ENCODE measurements around the gene FFAR3. TPM values are rescaled to one million over a fixed set of nuclear protein-coding genes. Genes with fewer than 3 reads are reported as not detected.
"Not testable (repeated sequence)": the region's sequence is repeated elsewhere in the genome, so short reads cannot be mapped to it uniquely, and the experiment has no call there.

Gene FFAR3
- total RNA-seq, 1 donor from 2014 or later = 0.29 TPM

- no peak for DNase-seq (ENCODE audit: low spot score)
These were observed 17.4 kb downstream of the FFAR3 start for GRCh38 chr19:35375505-35376307.

- DNase-seq (ENCODE audit: low spot score) = no peak
These were observed 19.4 kb downstream of the FFAR3 start for GRCh38 chr19:35377656-35378055.

DNA sequence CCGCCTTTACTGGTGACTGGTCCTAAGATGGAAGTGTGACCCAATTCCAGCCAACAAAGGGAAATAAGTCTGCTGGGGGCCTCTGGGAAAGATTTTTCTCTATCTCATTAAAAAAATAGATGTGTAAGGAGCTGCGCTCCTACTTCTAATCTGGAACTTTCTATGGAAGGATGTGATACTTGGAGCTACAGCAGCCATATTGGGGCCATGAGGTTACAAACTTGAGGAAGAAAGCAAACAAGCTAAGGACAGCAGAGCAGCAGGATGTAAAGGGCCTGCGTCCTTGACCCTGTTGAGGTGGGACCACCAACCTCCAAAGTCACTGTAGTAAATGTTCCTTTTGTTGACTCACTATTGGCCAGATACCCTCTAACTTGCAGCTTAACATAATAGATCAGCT, 20.1 kb downstream of the FFAR3 start:
- DNase-seq (ENCODE audit: low spot score) = no peak

- not testable (repeated sequence) for DNase-seq (ENCODE audit: low spot score)
These were observed 21.3 kb downstream of the FFAR3 start for GRCh38 chr19:35379545-35379944.

- DNase-seq (ENCODE audit: low spot score) = peak; percentile 37
These were observed 21.7 kb downstream of the FFAR3 start for GRCh38 chr19:35379992-35380391.

- no peak for DNase-seq (ENCODE audit: low spot score)
These were observed 22.3 kb downstream of the FFAR3 start for GRCh38 chr19:35380450-35381124.

DNA sequence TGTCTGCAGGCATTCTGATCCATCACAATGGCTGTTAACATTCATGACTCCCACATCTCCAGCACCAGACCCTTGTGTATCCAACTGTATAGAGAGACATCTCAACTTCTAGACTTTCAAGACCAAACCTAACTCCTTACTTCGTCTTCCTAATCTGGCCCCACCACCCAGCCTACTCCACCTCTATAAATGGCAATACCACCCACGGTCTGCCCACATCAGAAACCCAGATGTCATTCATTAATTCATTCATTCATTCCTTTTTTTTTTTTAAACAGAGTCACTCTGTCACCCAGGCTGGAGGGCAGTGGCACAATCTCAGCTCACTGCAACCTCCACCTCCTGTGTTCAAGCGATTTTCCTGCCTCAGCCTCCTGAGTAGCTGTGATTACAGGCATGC, 23.1 kb downstream of the FFAR3 start:
- no peak for DNase-seq (ENCODE audit: low spot score)

DNA sequence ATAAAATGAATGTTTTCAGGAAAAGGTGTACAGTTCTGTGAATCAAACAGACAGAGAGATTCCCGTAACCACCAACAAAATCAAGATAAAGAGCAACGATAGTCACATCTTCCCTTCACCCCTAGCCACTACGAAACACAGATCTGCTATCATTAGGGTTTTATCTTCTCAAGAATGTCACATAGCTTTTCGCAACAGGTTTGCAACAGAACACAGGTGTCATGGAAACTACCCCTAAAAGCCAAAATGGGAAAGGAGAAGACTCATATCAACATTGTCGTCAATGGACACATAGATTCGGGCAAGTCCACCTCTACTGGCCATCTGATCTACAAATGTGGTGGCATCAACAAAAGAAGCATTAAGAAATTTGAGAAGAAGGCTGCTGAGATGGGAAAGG, 23.7 kb downstream of the FFAR3 start:
- no peak for DNase-seq (ENCODE audit: low spot score)

DNA sequence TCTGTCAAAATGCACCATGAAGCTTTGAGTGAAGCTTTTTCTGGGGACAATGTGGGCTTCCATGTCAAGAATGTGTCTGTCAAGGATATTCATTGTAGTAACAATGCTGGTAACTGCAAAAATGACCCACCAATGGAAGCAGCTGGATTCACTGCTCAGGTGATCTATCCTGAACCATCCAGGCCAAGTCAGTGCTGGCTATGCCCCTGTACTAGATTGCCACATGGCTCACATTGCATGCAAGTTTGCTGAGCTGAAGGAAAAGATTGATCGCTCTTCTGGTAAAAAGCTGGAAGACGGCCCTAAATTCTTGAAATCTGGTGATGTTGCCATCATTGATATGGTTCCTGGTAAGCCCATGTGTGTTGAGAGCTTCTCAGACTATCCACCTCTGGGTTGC, 25.3 kb downstream of the FFAR3 start:
- no peak for DNase-seq (ENCODE audit: low spot score)

DNA sequence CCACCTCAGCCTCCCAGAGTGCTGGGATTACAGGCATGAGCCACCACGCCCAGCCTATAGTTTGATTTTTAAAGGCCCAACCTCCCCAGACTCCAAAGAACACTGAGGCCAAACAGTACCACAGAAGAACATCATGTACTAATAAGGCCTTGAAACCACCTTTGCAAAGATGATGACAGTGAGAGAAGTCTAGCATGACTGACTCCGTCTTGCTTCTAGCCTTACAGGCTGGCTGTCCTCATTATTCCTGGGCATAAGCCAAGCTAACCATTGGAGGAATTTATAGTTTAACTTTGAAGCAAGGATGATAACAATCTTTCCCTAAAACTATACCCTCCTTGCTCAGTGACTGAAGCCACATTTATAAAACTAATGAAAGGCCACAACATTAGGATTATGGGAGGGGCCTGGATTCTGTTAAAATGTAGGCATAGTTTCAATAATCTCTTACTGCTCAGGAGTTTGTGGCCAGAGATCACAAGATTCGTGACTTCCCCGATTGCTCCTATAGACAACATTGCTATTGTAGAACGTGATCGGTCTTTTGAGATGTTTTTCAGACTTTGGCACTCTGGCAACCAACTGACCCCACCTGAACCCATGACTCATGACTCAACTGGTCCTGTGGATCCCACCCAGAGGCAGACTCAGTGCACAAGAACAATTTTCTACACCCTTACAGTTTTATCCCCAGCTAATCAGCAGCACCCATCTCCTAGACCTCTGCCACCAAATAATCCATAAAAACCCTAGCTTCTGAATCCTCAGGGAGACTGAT, 30.2 kb downstream of the FFAR3 start:
- DNase-seq (ENCODE audit: low spot score) = no peak

DNA sequence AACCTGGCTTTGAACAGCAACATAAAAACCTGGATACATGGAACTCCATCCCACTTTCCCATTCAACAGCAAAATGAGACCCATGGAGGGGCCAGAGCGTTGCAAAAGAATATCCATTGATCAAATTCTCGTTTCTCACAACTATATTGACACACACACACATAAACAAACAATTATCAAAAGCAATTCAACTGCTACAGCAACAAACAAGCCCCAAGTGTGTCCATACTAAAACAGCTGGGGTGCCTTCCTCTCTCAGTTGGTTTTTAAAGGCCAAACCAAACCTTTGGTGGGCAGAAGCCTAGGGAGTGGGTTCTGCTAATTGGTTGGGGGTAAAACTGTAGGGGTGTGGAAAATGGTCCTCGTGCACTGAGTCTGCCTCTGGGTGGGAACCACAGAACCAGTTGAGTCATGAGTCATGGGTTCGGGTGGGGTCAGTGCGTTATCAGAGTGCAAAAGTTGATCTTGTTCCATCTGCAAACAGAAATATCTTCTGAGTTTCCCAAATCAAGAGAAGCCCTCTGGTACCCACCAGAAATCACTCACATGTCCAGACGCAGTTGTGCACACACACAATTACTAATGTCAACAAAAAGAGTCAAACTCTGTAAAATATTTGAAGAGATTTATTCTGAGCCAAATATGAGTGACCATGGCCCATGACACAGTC, 31.1 kb downstream of the FFAR3 start:
- no peak for DNase-seq (ENCODE audit: low spot score)

DNA sequence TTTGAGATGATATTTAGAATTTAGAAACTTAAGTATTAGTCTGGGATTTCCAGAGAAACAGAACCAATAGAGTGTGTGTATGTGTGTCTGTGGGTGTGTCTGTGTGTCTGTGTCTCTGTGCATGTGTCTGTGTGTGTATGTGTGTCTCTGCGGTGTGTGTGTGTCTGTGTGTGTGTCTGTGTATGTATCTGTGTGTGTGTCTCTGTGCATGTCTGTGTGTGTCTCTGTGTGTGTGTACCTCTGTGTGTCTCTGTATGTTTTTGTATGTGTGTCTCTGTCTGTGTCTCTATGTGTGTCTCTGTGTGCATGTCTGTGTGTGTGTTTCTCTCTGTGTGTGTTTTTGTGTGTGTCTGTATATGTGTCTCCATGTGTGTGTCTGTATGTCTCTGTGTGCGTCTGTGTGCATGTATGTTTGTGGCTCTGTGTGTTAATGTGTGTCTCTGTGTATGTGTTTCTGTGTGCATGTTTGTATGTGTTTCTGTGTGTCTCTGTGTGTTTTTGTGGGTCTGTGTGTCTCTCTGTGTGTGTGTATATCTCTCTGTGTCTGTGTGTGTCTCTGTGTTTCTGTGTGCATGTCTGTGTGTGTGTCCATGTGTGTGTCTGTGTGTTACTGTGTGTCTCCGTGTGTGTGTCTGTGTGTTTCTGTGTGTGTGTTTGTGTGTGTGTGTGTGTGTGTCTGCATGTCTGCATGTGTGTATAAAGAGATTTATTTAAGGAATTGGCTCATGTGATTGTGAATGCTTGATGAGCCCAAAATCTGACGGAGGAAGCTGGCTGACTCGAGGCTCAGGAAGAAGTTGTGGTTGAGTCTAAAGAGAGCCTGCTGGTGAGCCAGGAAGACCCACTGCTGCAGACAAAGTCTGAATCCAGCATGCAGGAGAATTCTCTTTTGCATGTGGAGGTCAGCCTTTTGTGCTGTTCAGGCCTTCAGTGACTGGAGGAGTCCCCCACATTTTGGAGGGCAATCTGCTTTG, 34.8 kb downstream of the FFAR3 start:
- no peak for DNase-seq (ENCODE audit: low spot score)

- peak; percentile 20 for DNase-seq (ENCODE audit: low spot score)
These were observed 37.3 kb downstream of the FFAR3 start for GRCh38 chr19:35395382-35396199.

GRCh38 chr19:35396240-35396885, 38.1 kb downstream of the FFAR3 start:
- no peak for DNase-seq (ENCODE audit: low spot score)

DNA sequence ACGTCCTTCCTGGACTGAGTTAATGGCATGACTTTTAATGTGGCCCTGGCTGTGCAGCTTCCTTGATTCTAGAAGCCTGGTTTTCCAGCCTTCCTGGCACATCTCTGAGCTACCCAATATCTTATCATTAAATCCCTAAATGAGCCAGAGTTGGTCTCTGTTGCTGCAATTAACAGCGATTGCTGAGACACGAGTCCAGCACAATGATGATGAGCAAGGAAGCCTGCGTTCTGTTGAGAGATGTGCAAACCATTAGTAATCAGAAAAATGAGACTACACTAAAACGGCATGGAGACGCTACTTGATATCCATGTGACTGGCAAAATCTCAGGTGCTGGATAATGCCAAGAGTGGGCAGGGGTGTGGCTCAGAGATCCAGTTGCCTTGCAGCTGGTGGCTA, 38.8 kb downstream of the FFAR3 start:
- DNase-seq (ENCODE audit: low spot score) = no peak

DNA sequence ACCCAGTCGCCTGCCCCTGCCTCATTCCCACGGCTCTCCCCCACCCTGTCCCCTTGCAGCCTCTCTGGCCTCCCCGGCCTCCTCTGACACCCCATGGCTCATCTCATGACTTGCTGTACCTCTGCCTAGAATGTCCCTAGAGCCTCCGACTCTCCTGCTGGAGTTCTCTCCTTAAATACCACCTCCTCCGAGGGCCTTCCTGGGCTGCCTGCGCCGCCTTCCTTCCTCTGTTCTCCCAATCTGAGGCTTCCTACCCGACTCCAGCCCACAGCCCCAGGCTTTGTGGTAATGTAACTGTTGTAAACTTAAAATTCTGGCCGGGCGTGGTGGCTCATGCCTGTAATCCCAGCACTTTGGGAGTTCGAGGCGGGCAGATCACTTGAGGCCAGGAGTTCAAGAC, 40.3 kb downstream of the FFAR3 start:
- no peak for DNase-seq (ENCODE audit: low spot score)

- DNase-seq (ENCODE audit: low spot score) = no peak
These were observed 41.0 kb downstream of the FFAR3 start for GRCh38 chr19:35399231-35399630.

- no peak for DNase-seq (ENCODE audit: low spot score)
These were observed 41.9 kb downstream of the FFAR3 start for GRCh38 chr19:35399948-35400772.

DNA sequence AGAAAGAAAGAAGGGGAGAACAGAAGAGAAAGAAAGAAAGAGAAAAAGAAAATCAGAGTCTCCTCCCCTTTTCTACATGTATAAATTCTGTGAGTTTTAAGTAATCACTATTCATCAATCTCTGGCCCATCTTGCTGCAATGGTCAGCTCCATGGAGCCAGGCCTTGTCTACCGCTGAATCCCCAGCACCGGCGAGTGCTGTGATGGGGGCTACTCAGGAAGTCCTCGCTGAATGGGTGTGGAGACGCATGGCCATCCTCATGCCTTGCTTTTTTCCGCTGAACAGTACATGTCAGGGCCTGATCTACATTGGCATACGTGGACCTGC, 42.5 kb downstream of the FFAR3 start:
- DNase-seq (ENCODE audit: low spot score) = no peak

Measured in mucosa of gallbladder (tissue), 1 donor.